GM13977 (cell line): ENCODE data around the gene COLQ.

Experiments
- DNase-seq: peaks from one replicate; pipeline ENCODE4 v3.0.0; 2012; ENCODE audit warnings: low spot score
- in situ Hi-C: fragments of 300-500 bp; cut with MboI; formaldehyde crosslinking; loops from one replicate; pipeline ENCODE4 v1.12.0; 2022; ENCODE audit warnings: low sequenced_read_pairs, low pct_unique_long_range_greater_than_20kb, mixed read lengths, inconsistent platforms; ENCODE audit not compliant: unreplicated experiment
- TF ChIP-seq, protein P1 (sequence below): IDR thresholded peaks from 2 replicates; pipeline ENCODE4 v1.5.1; 2012; ENCODE audit warnings: mild to moderate bottlenecking, control low read depth; ENCODE audit not compliant: insufficient read depth; ENCODE audit errors: extremely low read depth, missing control alignments

The COLQ gene

DNA sequence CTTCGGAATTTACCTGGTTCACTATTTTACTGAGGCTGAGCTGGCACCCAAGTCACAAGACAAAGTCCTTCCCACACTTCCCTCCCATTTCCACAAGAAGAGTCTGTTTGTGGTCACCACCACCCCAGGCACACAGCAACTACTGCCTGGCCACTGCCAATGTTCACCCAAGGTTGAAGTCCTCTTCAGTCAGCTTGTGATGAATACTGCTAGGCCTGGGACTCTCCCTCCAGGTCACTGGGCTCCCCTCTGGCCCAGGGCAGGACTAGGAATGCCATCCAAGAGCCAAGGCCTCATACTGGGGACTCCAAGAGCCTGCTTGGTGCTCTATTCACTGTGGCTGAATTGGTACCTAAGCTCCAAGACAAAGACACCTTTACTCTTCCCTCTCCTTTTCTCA lies 30.4 kb upstream of the COLQ start:
- in situ Hi-C loops = loop anchor here (25.0 kb wide), 1 partner anchor 290 kb away; no protein-coding TSS in a partner anchor
- TF ChIP-seq, protein P1, sequence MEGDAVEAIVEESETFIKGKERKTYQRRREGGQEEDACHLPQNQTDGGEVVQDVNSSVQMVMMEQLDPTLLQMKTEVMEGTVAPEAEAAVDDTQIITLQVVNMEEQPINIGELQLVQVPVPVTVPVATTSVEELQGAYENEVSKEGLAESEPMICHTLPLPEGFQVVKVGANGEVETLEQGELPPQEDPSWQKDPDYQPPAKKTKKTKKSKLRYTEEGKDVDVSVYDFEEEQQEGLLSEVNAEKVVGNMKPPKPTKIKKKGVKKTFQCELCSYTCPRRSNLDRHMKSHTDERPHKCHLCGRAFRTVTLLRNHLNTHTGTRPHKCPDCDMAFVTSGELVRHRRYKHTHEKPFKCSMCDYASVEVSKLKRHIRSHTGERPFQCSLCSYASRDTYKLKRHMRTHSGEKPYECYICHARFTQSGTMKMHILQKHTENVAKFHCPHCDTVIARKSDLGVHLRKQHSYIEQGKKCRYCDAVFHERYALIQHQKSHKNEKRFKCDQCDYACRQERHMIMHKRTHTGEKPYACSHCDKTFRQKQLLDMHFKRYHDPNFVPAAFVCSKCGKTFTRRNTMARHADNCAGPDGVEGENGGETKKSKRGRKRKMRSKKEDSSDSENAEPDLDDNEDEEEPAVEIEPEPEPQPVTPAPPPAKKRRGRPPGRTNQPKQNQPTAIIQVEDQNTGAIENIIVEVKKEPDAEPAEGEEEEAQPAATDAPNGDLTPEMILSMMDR = no peak
- DNase-seq = no peak

DNA sequence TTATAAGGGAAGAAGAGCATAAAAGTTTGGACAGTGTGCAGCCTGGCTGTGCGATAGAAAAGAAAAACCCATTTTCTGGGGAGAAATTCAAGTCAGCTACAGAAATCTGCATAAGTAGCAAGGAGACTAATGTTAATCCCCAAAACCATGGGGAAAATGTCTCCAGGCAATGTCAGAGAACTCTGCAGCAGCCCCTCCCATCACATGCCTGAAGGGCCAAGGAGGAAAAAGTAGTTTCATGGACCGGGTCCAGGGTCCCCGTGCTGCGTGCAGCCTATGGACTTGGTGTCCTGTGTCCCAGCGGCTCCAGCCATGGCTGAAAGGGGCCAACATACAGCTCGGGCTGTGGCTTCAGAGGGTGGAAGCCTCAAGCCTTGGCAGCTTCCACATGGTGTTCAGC lies 28.3 kb upstream of the COLQ start:
- in situ Hi-C loops = loop anchor here (25.0 kb wide), 1 partner anchor 288 kb away; no protein-coding TSS in a partner anchor
- DNase-seq = no peak
- TF ChIP-seq, protein P1 = no peak

DNA sequence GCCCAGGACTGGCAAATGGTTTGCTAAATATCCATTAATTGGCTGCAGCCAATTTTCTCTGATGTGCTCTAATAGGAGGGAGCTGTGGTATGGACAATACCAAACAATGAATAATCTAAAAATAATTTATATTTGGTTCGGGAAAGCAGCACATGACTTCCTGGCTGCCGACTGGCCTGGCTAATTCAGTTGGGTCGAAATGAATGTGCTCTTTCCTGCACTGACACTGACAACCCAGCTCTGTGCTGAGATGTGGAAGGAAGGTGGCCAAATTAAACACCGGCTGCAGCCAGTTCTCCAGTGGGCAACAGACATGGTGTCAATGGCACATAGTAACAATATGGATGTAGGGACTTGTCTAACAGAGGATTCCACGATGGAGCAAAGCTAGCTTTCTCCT lies 21.1 kb upstream of the COLQ start:
- TF ChIP-seq, protein P1 = no peak
- no peak for DNase-seq
- in situ Hi-C loops = no loop called here

DNA sequence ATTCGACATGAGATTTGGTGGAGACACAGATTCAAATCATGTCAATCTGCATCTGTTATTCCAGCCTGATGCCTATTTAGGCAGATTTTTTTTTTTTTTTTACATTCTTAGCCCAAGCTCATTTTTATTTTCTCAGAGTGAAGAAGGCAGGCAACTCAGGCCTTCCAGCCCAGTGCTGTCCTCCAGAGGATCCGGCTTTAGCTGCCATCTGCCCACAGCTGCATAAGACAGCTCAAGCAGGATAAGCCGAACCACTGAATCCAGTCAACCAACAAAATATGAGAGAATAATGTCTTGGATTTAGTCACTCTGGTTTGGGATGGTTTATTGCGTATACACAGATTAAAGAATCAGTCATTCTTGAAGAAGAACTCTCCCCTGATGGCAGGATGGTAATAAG lies 19.9 kb upstream of the COLQ start:
- TF ChIP-seq, protein P1 = no peak
- DNase-seq = no peak
- in situ Hi-C loops = no loop called here

DNA sequence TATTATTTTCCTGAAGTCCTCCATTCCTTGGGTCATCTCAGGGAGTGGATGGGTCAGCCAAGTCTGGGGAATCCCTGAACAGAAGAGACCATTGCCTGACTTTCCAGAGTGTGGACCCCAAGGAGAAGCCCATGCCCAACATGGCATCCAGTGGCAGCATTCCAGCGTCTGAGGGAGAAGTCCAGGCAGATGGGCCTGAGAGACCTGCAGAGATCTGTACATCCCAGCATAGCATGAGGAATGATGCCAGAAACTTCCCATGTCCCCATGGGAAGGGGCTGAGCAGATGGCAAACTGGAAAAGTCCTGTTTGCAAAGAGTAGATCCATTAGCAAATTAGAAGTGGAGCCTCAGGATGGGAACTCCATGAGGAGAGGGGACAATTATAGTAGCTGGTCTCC lies 17.6 kb upstream of the COLQ start:
- in situ Hi-C loops = no loop called here
- TF ChIP-seq, protein P1 = no peak
- DNase-seq = no peak

DNA sequence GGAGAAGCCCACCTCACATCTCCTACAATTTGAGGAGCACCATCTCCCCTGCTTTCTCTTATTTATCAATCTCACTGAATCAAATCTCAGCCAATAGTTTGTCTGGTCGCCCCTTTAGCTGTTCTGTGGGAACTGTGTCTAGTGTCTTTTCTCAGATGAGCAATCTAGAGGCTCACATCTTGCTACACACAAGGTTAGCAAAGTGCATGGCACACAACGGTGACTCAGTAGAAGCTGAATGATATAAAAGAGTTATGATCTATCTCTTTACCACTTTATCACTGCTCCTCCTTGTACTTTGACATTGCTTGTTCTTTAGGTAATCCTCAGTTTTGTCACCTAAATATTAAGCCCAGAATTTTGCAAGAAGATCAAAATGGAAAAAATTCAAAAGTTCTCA lies 16.8 kb upstream of the COLQ start:
- TF ChIP-seq, protein P1 = no peak
- in situ Hi-C loops = no loop called here
- no peak for DNase-seq

DNA sequence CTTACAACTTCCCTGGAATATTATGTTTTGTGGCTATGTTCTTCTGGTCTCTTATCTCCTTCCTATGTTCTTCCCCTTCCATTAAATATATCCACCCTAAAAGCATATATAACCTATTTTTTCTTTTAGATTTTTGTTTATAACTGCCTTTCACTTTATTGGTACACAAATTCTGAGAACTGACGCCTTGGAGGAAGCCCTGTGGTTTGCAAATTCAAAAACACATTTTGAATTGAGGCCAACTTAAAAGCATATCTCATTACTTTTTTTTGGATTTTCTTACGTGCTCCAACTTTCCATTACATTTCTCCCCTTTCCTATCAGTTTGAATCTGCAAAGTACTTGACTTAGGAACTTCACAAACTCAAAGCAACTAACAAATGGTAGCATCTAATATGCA lies 15.3 kb upstream of the COLQ start:
- DNase-seq = no peak
- TF ChIP-seq, protein P1 = no peak
- in situ Hi-C loops = no loop called here
